Measurements from ENCODE around the gene SMC3. TPM values are rescaled to one million over a fixed set of nuclear protein-coding genes. Genes with fewer than 3 reads are reported as not detected.
A peak's percentile ranks its signal among the peaks of the same experiment; 100 is the strongest.
"Not testable (repeated sequence)": the region's sequence is repeated elsewhere in the genome, so short reads cannot be mapped to it uniquely, and the experiment has no call there.

Gene SMC3
- total RNA-seq, 1 experiment from 2014 or later = 39.3 TPM

DNA sequence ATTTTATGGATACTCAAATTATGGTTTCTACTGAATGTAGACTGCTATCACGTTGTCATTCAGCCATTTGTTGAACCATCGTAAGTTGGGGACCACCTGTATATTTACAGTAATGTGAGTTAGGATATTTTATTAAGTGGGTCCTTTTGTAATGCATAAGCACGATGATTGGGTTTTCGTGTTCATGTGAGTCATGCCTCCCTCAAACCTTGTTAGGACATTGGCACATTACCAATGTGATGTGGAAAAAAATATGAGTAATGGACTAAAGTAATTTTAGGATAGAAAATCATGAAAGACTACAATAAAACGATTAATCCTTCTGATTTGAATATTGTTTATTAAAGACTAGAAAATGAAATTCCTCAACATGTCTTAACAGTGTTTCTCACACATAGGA, 8.7 kb downstream of the SMC3 start:
- peak; percentile 80 for DNase-seq (ENCODE audit: low read depth)

DNA sequence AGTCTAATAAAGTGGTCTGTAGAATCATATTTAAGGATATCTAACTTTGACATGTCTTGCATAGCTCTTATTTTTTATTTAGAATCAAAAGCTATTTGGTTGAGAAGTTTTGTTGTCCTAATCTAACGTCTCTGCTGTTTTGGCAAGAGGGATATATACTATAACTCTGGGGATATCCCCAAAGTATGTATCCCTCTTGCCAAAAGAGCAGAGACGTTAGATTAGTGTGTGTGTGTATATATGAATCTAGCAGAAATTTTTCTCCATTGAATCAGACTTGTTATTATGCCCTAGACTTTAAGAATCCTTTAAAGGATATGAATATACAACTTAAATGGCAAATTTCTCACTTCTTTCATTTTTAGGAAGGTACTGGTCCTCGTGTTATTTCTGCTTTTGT, 9.6 kb downstream of the SMC3 start:
- DNase-seq (ENCODE audit: low read depth) = no peak

DNA sequence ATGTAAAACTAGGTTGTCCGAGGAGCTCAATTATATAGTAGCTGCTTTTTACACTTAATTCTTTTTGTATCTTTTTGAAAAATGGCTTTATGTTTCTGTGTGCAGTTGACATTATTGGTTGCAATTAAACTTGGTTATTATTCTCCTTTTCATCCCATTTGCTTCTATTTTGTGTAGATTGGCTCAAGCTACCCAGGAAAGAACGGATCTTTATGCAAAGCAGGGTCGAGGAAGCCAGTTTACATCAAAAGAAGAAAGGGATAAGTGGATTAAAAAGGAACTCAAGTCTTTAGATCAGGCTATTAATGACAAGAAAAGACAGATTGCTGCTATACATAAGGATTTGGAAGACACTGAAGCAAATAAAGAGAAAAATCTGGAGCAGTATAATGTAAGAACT, 16.5 kb downstream of the SMC3 start:
- DNase-seq (ENCODE audit: low read depth) = no peak

DNA sequence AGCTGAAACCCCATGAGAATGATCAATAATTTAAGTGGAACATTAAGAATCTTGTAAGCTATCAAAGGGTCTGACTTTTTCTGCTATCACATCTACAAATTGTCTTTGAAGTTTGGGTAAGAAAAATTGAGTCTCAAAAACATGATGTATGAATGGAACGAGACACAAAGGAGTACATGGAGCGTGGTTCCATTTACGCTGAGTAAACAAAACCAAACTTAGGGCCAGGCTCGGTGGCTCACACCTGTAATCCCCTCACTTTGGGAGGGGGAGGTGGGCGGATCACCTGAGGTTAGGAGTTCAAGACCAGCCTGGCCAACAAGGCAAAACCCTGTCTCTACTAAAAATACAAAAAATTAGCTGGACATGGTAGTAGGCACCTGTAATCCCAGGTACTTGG, 24.3 kb downstream of the SMC3 start:
- DNase-seq (ENCODE audit: low read depth) = no peak

DNA sequence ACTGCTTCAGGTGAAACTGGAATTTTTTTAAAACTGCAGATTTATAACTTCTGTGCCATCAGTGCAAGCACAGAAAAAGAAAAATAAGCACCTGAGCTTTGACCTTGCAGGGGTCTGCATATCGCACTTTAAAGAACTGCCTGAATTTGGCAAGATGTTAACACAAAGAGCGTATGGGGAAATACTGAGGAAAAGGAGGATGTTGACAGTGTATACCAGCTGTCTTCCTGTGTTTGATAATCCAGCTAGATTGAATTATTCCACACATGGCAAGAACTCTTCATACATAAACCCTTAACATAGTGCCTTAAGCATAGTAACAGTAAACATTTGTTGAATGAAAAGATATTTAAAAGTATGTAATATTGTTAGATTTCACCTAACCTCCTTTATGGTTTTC, 30.0 kb downstream of the SMC3 start:
- DNase-seq (ENCODE audit: low read depth) = no peak

DNA sequence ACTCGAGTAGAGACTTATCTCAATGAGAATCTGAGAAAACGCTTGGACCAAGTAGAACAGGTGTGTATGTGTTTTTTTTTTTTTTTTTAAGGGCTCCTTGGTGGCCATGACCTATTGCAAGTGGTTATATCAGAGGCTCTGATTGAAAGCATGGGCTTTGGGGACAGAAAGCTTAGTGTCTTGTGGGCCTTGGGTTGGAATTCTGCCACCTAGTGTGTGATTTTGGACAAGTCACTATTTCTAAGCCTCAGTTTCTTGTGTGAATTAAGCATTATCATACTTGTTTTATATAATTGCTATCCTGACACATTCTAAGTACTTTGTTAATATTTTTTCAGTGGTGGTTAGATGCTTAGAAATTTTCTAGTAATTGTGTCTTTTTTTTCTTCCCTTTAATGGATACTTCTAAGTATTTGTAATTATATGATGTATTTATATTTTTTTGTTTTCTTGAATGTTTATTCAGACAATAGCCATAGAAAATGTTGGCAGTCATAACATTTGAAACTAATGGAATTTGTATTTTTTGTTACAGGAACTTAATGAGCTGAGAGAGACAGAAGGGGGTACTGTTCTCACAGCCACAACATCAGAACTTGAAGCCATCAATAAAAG, 33.1 kb downstream of the SMC3 start:
- DNase-seq (ENCODE audit: low read depth) = peak; percentile 60

DNA sequence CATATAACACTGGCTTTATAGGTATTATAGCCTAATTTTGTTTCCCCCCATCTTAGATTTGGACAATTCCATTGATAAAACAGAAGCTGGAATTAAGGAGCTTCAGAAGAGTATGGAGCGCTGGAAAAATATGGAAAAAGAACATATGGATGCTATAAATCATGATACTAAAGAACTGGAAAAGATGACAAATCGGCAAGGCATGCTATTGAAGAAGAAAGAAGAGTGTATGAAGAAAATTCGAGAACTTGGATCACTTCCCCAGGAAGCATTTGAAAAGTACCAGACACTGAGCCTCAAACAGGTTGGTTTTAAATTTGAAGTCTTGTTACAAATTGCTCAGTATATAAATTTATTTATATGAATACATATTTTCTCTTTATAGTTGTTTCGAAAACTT, 34.1 kb downstream of the SMC3 start:
- no peak for DNase-seq (ENCODE audit: low read depth)

DNA sequence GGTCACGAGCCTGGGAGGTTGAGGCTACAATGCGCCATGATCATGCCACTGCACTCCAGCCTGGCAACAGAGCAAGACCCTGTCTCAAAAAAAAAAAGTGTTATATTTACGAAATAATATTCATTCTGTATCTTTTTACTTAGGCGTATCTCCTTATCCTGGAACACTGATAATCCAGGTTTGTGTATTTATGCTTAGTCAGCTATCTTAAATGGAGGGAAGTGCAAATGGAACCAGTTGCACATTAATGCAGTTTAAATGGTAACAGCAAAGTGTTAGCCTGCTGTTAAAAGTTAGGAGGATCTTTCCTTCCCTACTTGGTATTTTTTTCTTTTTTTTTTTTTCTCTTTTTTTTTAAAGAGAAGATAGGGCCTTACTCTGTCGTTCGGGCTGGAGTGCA, 40.6 kb downstream of the SMC3 start:
- no peak for DNase-seq (ENCODE audit: low read depth)

DNA sequence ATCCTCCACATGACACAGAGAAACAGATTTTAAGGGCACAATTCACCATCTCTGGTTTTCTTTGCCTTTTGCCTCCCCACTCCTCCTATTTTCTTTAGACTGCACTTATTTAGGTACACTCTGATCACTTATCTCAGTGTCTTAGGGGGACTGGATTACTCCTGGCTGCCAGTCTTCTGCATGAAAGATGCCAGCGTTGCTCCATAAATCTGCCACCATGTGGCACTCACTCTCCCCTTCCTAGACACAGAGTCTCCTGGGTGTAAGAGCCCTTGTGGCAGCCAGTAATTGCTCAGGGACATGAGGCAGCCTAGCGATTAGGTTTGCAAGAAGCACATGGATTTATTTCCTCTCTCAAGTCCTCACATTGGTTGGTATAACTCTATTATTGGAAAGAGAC, 42.1 kb downstream of the SMC3 start:
- peak; percentile 44 for DNase-seq (ENCODE audit: low read depth)

DNA sequence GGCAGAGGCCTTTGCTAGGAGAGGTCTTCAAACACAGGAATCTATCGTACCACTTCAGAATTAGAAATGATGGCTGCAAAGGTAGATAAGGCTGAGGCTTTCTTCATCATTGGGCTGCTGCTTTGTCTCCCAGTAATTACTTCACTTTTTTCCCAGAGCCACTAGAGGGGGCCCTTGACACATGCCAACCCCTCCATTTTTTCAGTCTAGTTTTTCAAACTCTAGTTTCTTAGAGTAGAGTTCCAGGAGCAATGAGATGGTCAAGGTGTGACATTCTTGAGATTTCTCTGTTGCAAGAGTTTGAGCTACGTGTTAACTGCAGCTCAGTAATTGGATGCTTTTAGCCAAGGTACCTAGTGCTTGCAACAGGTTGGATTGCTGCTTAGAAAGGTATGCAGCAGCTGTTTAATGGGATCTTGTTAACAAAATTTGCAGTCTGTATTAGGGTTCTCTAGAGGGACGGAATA, 42.8 kb downstream of the SMC3 start:
- peak; percentile 56 for DNase-seq (ENCODE audit: low read depth)

DNA sequence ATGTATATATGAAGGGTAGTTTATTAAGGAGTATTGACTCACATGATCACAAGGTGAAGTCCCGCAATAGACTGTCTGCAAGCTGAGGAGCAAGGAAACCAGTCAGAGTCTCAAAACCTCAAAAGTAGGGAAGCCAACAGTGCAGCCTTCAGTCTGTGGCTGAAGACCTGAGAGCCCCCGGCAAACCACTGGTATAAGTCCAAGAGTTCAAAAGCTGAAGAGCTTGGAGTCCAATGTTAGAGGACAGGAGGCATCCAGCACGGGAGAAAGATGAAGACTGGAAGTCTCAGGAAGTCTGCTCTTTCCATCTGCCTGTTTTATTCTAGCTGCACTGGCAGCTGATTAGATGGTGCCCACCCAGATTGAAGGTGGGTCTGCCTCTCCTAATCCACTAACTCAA, 43.3 kb downstream of the SMC3 start:
- DNase-seq (ENCODE audit: low read depth) = not testable (repeated sequence)

DNA sequence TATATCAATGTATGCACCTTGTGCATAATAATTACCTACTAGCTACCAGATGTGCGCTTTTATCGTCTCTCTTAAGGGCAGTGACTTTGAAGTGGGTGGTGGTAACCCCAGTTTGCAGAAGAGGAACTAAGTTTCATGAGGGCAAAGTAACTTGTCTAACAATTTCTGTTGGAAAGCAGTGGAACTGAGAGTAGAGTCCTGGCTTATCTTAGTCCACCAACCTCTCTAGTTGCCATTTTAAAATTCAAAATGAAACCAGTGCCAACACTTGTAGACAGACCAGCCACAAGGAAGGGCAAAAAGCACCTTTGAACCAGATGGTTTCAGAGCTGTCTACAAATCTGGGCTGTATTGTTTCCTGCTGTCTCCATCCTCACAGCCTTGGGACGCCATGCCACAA, 44.6 kb downstream of the SMC3 start:
- DNase-seq (ENCODE audit: low read depth) = no peak

DNA sequence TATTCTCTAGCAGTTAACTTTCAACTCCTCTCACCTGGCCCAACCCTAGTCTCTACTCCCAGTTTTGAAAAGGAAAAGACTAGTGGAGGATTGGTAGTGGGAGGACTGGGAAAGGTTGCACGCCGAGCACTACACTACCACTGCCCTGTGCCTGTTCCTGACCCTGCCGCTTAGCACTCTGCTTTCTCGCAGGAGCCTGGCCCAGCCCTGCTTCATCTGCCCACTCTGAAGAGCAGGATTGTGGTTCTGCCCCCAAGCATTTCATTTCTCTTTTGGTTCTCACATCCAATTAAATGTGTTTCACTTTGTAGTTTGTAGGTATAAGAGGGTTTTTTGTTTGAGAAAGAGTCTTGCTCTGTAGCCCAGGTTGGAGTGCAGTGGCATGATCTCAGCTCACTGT, 45.1 kb downstream of the SMC3 start:
- no peak for DNase-seq (ENCODE audit: low read depth)

DNA sequence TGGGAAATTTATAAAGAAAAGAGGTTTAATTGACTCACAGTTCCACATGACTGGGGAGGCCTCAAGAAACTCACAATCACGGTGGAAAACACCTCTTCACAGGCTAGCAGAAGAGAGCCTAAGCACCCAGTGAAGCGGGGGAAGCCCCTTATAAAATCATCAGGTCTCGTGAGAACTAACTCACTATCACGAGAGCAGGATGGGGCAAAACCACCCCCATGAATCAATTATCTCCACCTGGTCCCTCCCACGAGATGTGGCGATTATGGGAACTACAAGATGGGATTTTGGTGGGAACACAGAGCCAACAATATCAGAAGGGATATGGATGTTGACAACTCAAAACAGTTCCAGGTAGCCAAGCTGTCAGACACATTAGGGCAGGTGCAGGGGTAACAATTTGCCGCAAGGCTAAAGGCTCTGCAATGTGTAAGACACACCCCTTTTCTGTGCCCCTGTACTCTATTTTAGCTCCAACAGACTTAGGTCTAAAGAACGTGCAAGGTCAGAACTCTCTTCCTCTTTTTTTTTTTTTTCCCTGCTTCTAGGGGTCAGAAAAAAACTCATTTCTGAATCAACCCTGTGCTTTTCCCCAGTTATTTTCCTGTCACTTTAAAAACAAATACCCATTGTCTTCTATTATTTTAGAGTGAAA, 46.0 kb downstream of the SMC3 start:
- no peak for DNase-seq (ENCODE audit: low read depth)

DNA sequence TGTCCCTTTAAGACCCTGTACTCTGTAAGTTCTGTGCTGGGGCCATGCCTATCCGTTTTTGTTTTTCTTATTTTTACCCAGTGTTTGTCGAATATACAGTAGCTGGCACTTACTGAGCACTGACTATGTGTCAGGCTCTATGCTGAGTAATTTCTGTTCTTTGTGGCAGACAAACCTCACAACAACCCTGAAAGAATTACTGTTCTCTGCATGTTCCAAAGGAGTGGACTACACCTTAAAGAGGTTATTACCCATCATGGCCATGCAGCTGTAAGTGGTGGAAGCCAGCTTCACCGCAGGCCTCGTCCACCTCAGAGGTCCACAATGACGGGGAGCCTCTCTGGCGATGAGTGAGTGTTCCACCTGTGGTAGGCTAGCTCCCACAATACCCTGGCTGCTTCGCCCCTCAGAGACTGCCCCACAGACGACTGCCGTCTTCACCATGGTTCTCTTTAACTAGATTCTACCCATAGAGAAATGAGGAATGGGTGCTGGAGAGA, 46.6 kb downstream of the SMC3 start:
- DNase-seq (ENCODE audit: low read depth) = no peak

DNA sequence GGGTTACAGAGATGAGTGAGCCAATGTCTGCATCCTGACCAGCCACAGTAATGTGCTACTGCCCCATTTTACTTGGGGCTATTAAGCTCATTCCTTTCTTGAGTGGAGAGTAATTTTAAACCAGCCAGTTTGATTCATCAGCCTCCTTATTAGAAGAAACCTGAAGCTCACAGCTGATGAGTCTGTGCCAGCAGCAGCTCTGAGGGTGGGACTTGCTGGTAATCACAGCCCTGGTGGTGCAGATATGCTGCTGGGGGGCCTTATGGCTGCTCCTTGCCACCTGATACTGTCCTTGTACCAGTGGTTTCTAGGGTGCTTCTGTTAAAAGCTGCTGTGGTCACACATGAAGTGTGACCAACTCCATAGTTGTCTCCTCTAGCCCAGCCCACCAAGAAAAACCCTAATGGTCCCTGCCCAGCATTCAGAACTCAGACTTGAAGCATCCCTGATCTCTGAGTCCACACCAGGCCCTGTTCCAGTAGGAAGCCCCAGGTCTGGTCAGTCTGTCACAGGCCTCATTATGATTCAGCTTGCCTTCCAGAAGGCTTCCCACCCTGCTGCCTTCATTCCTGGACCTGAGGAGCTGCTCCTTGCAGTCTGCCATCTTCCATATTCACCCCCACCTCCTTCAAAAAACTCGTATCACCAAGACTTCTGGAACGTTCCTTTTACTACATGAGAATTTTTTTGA, 47.7 kb downstream of the SMC3 start:
- DNase-seq (ENCODE audit: low read depth) = peak; percentile 41

DNA sequence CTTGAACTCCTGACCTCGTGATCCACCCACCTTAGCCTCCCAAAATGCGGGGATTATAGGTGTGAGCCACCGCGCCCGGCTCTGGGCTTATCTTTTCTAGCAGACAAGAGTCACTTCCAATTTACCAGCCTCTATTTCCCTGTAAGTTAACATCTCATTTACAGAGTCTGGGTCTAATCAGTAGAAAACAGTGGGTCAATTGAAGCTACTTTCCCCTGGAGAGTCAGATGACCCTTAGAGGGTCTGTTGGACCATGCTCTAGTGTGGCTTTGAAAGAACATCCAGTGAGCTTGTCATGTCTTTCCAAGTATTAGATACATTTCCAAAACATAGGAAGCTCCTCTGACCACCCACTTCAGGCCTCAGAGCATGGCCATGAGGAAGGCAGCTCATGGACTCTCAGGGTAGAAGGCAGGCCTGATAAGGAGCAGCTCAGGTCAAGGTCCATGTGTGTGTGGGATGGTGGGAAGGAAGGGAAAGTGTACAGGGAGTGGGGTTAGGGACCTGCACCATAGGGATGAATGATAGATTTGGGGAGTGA, 49.1 kb downstream of the SMC3 start:
- DNase-seq (ENCODE audit: low read depth) = no peak

DNA sequence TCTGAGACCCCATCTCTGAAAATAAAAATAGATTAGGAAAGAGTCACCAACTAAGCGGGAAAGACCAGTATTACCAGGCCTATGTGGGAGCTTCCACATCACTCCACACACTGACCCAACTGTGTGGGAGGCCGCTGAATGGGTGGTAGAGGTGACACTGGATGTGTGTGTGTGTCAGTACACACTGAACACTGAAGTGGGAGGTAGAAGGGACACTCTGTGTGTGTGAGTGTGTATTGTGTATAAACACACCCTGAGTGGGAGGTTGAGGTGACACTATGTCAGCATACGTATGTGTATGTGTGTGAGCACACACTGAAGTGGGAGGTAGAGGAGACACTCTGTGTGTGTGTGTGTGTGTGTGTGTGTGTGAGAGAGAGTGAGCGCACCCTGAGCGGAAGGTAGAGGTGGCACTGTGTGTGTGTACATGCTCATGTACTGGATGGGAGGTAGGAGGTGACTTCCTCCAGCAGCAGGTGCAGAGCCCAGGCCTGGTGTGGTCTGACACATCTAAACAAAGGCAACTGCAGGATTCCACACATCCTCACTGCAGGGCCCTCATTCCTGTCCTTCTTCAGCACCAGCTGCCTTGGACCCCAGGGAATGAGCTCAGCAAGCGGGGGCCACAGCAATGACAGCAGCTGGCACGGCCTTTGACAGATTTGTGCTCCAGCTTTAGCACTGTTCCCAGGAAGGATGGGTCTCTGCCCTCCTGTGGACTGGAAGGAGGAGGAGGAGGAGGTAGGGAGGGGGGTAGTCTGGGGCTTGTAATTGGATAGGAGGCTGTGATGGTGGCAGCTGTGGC, 50.1 kb downstream of the SMC3 start:
- no peak for DNase-seq (ENCODE audit: low read depth)

DNA sequence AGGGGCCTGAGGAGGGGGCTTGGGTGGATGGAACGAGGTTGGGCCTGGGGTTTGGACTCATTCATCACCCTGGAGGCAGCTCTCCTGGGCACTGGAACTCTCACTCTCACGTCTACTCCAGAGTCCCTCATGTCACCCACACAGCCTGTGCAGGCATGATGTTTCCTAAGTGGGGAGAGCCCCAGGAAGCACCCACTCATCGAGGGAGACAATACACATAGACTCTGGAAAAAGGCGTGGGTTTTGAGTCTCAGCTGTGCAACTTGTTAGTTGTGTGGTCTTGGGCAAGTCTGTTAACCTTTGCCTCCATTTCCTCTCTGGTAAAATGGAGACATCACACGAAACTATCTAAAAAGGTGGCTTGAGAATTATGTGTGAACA, 50.7 kb downstream of the SMC3 start:
- DNase-seq (ENCODE audit: low read depth) = no peak

DNA sequence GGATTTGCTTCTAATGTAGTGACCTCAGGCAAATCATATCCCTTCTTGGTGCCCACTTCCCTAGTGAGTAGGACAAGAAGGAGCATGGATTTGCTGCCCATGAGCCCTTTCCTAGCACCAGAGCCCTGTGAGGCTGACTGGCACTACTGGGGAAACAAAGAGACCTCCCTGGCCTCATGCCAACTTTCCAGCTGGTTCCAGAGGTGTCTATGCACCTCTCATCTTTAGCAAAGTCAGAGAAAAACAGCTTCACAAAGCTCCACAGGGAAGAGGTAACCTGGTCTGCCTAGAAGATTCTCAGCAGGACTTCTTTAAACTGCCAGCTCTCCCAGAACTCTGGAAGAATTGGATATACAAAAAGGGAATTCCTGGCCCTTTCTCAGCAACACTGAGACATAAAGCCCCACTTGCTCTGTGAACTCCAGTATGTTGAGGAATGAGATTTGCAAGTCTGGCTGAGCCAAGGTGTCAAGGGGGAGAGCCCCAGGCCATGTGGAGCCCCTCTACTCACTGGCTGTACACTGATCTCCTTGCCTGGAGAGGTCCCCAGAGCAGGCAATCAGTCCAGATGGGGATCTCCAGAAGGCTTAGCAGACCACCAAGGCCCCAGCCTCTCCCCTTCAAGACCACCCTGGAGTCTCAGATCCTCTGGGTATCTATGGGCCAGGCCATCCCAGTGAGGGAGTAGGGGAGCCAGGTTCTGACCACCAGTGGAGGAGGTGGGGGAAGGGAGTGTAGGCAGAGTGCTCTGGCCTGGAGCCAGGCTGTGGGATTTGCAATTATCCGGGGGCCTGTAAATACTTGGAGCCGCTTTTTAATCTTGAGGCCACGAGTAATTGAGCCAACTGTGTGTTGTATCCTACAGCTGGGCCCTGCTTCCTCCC, 52.3 kb downstream of the SMC3 start:
- no peak for DNase-seq (ENCODE audit: low read depth)

DNA sequence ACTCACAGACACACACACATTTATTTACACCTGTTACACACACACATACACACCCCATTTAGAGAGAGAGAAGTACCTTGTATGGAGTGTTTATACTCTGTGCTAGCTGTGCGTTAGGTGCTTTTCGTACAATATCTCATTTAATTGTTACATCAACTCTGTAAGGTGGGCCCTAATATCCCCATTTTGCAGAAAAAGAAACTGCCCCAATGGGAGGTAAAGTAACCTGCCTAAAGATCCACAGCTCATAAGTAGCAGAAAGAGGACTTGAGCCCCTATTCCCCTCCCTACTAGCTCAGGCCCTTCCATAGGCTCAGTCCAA, 52.9 kb downstream of the SMC3 start:
- no peak for DNase-seq (ENCODE audit: low read depth)
